NCI-H446 (cell line): ENCODE data around the gene SAE1.
"Not testable (repeated sequence)": the region's sequence is repeated elsewhere in the genome, so short reads cannot be mapped to it uniquely, and the experiment has no call there.

Source experiments
- DNase-seq, 2 experiments: peaks; one replicate each; lab custom pipeline; 2025; lab: John Stamatoyannopoulos, UW

Gene SAE1

DNA sequence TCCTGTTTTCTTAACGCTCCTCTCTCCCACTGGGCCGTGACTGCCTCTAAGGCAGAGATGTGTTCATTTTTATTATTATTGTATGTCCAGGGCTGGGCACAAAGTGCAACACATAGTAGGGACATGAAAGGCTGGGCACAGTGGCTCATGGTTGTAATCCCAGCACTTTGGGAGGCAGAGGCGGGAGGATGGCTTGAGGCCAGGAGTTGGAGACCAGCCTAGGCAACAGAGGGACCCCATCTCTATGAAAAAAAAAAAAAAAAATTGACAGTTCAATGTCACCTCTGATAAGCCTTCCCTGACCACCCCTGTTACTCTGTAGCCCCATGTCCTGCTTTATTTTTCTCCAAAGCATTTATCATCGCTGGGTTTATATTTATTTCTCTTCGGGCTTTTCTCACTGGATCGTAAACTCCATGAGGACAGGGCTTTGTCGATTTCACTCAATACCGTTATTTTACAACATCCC, 481 bp upstream of the SAE1 start:
- DNase-seq = no peak

DNA sequence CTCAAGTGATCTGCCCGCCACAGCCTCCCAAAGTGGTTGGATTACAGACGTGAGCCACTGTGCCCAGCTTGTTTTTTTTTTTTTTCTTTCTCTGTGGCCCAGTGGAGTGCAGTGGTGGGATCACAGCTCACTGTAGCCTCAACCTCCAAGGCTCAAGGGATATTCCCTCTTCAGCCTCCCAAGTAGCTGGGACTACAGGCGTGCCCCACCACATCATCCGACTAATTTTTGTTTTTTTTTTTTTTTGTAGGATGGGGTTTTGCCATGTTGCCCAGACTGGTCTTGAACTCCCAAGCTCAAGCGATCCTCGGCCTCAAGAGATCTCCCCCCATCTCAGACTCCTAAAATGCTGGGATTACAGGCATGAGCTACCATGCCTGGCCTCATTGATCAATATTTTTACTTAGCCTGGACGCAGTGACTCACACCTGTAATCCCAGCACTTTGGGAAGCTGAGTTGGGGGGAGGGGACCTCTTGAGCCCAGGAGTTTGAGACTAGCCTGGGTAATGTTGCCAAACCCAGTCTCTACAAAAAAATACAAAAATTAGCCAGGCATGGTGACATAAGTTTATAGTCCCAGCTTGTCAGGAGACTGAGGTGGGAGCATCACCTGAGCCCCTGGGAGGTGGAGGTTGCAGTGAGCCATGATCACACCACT, 1.7 kb downstream of the SAE1 start:
- DNase-seq = no peak

DNA sequence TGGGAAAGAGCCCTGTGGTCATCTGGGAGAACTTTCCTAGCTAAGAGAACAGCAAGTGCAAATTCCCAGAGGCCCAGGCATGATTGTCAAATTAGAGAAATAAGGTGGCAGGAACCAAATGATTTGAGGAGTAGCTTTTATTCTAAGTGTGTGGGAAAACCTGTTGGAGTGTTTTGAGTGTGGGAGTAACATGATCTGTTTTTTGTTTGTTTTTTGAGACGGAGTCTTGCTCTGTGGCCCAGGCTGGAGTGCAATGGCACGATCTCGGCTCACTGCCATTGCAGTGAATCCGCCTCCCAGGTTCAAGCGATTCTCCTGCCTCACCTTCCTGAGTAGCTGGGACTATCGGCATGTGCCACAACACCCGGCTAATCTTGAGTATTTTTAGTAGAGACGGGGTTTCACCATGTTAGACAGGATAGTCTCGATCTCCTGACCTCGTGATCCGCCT, 2.4 kb downstream of the SAE1 start:
- DNase-seq = no peak

DNA sequence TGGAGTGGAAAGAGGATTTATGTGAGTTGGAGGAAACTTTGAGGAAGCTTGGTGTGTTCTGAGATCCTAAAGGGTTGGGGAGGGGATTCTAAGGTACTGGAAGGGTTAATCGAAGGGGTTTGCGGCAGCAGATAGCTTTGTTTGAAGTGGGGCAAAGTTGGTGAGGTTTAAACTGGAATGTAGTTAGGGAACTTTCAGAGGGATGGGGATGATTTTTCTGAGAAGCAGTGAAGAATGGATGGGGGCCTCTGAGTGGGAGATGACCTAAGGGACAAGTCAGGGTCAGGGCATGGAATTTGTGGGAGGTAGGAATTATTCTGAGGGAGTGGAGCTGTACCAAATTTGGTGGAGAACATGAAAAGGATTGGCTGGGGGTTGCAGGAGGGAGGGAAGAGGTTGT, 3.9 kb downstream of the SAE1 start:
- no peak for DNase-seq

DNA sequence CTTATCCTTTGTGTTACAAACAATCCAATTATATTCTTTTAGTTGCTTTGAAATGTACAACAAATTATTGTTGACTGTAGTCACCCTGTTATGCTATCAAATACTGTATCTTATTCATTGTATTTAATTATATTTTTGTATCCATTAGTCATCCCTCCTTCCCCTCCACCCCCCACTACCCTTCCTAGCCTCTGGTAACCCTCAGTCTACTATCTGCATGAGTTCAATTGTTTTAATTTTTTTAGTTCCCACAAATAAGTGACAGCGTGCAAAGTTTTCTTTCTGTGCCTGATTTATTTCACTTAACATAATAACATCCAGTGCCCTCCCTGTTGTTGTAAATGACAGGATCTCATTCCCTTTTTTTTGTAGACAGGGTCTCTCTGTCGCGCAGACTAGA, 4.5 kb downstream of the SAE1 start:
- DNase-seq = no peak

DNA sequence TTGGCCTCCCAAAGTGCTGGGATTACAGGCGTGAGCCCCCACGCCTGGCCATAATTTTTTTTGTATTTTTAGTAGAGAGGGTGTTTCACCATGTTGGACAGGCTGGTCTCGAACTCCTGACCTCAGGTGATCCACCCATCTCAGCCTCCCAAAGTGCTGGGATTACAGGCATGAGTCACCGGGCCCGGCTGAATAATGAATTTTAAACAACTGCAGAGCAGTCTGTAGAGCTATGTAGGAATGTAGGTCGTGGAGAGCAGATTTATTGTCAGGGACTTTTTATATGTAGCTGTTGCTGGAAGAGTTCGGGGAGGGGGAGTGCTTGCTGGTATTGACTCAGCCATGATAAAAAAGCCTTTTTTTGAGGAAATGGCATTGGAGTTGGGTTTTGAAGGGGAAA, 10.6 kb downstream of the SAE1 start:
- DNase-seq = not testable (repeated sequence)

DNA sequence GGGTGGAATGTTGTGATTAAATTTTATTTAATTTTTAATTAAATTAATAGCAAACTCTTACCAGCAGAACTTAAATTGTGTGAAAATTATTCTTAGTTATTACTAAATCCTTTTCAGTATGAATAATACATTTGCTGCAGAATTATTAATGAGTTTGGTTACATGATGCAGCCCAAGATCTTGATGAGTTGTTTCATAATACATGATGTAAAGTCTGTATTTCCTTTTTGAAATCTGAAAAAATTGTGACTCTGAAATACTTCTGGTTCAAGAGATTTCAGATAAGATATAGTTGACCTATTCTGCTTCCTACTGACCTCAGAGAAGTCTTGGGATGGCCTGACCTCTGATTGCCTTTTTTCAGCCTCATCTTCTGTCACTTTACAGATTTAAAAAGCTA, 11.1 kb downstream of the SAE1 start:
- no peak for DNase-seq

DNA sequence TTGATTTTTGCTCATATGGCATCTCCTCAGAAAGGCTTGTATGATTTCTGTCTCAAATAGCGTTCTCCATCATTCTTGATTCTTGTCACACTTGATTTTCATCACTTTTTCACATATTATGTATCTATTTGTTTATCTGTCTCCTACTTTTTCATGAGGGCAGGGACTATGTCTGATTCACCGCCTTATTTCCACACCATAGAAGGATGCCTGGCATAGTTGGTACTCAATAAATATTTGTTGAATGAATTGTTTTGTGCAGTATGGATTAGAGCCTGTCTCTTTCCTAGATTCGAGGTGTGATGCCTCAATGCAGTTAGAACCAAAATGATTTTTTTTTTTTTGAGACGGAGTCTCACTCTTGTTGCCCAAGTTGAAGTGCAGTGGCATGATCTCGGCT, 12.1 kb downstream of the SAE1 start:
- DNase-seq = no peak

DNA sequence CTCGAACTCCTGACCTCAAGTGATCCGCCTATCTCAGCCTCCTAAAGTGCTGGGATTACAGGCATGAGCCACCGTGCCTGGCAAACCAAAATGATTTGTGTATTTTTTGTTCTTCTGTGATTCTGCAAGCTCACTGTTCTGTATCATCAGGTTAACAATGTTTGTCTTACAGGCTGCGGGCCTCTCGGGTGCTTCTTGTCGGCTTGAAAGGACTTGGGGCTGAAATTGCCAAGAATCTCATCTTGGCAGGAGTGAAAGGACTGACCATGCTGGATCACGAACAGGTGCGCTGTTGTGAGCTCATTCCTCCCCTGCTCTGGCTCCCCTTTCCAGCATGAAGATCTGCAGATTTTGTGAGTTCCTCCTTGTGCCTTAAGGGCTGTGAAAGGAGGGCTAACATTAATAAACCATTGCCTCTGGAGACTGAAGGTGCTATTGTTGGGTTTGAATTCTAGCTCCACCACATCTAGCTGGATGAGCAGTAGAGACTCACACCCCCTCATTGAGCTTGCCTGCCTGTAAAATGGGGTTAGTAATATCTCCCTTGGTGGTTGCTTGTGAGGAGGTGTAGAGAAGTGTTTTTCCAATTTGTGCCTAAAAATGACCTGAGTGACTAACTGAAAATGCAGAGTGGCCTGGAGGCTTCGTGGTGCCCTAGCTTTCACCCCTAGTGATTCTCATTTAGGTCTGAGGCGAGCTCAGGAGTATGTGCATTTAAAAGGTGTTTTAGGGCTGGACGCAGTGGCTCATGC, 12.9 kb downstream of the SAE1 start:
- DNase-seq = no peak

DNA sequence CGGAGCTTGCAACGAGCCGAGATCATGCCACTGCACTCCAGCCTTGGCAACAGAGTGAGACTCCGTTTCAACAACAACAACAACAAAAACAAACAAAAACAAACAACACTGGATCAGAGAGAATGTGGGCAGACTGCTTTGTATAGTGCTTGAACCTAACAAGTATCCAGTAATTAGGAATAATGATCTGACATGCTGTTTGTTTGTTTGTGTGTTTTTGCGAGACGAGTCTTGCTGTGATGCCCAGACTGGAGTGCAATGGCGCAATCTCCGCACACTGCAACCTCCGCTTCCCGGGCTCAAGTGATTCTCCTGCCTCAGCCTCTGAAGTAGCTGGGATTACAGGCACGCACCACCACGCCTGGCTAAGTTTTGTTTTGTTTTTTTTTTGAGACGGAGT, 14.0 kb downstream of the SAE1 start:
- DNase-seq = no peak

DNA sequence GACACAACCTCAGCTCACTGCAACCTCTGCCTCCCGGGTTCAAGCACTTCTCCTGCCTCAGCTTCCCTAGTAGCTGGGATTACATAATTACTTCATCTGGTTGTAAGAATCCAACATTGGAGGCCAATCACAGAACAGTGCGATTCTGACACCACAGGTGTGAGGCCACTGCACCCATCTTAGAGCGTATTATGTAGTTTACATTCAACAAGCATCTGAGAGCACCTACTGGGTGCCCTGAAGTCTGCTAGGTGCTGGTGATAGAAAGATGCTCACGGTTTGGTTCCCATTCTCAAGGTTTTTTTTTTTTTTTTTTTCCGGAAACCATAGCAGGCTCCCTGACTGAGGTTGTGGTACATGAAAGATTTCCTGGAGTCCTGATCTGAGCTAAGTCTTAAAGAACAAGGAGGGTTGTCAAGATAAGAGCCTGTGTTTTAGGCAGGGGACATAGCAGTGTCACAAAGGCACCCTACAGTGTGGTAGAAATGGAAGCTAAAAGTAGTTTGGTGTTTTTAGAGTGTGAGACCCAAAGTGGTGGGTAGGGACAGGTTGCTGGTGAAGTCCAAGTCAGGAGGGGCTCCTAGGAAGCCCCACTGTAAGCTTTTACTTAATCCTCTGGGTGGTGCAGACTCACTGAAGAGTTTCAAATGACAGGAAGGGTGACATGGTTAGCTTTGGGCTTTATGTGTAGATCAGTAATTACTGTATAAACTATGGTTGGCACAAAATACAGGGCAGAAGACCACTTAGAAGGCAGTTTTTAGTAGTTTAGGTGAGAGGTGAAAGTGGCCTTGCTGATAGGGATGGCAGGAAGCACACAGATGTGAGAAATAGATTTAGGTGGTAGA, 15.2 kb downstream of the SAE1 start:
- DNase-seq = no peak

DNA sequence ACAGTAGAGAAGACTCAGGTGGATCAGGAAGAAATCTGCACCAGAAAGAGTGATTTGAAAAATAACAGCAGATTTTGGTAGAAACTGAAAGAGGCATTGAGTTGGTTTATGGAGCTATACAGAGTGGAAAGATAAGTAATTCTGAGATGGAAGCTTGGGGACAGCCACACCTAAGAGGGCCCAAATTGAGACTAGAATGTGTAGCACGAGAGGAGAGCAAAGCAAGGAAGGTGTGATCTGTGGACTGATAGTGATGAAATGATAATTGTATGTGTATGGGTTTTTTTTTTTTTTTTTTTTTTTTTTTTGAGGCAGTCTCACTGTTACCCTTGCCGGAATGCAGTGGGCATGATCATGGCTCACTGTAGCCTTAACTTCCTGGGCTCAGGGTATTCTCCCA, 16.3 kb downstream of the SAE1 start:
- no peak for DNase-seq

DNA sequence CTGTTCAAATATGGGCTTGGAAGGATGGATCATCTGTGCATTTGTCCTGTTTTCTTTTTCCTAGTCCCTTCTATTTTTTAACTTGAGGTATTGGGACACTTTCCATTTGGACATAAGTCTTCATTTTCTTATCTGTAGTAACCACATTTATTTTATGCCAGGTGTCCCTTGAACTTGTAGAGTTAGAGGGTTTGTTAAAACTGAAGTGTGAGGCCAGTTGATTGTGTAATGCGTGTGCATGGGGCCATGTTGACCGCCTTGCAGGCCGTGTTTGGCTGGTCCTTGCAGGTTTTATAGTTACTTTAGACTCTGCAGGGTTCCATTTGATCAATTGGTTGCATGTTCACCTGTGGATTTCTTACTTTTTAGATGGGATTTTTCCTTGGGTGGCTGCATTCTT, 21.0 kb downstream of the SAE1 start:
- no peak for DNase-seq

DNA sequence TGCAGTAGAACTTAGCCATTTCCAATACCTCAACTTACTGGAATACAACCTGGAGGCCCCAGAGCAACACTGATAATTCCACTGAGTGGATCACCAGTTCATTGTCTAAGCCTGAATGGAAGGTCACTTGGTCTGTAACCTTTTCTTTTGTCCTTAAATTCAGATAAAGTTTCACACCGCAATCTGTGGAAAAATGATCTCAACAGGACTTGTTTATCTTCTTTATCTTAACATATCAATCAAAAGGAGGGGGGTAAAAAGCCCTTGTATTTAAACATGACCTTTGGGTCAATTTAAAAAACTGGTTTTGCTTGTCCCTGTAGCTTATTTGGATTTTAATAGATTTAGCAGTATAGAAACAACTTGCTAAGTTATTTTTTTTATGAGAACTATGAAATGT, 21.6 kb downstream of the SAE1 start:
- DNase-seq = no peak

DNA sequence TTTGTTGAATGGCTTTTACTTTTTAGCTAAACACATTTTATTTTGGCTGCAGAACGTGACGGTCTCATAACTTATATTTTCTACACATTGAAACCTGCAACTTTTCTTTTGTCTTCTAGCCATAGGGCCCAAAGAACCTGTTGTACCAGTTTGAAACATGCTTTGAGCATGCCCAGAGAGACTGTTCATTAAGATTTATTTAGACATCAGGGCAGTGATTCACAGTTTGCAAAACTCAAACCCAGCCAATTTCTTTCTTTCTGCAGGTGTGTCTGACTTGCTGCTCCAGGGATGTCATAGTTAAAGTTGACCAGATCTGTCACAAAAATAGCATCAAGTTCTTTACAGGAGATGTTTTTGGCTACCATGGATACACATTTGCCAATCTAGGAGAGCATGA, 22.0 kb downstream of the SAE1 start:
- no peak for DNase-seq

DNA sequence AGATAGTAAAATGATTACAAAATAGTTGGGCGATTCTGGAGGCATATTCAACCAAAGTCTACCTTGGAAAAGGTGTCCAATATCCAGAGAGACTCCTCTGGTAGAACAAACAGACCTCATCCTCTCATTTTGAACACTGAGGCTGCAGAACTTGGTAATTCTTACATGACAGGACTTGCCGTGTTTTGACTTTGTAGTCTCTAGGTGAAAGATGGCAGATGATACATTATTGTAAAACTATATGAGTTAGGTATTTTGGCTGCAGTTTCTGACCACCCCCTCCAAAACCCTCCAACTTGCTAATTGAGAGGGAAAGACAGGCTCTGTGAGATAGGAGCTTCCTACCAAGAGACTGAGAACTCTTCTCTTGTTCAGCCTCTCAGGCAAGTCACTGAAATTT, 22.6 kb downstream of the SAE1 start:
- DNase-seq = no peak

DNA sequence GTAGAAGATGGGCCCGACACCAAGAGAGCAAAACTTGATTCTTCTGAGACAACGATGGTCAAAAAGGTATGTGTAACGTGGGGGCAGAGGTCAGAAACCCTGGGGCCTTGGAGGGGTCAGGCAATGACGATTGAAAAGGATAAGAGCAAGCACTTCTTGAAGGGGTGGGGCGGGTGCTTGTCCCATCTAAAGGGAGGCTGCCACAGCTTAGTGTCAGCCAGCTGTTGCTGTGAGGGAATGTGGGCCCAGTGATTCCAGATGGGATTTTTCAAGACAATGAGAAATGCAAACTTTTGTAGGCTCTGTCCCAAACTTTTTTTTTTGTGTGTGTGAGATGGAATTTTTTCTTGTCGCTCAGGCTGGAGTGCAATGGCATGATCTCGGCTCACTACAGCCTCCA, 24.5 kb downstream of the SAE1 start:
- DNase-seq = no peak

DNA sequence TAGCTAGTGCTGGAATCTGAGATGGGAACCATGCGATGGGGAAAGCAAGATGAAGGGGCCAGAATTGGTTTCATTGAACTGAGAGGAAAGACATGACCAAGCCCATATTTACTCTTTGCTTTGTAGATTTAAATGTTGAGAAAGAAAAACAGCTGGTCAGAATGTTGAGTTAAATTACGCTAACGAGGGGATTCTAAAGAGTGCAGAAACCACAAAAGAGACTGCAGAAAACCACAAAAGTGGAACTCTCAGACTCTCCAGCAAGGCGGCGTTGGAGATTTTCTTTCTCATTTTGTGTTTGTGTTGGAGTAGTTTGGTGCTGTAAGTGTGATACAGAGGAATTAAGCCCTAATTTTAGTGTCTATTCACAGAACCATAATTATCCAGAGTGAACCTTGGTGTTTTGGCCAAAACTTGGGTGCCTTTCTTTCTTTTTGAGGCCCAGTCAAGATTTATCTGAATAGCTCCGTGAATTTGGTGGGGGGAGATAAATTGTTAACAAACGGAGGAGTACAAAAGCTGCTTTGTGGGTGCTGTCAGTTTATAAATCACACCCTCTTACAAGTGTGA, 26.3 kb downstream of the SAE1 start:
- DNase-seq = no peak

DNA sequence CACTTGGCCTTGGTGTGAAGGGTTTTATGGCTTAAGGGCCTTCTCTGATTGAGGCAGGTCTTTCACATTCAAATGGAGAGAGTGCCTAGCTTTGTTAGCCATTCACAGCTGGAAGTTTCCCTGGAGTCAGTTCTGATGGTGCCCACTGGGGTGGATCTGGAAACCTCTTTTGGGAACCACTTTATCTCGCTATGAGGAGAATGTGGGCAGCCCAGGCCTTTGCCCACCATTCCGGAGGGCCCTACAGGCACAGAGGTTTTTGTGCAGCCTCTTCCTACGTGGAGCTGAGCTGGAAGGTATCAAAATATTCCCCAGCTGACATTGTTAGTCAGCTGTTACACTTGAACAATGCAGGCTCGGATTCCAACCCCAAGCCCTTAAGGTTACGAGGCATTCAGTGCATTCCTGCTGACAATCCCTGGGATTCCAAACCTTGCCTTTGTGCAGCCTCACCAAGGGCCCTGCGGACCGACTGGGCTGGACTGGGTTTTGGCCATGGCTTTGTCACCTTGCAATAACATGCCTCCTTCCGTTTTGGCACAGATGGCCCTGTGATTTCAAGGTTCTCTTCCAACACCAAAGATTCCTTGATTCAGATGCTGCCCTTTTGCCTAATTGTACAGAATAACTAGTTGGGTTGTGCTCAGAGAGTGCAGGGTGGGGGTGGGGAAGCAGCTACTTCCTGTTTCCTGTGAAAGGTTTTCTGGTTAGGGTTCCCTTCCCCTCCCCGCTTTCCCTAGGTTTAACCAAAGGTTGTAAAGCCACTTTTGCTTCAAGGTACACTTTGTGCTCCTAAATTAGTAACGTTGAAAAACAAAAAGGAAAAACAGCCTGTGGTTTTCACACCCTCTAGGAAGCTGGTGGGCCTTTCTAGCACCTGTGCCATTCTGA, 27.0 kb downstream of the SAE1 start:
- no peak for DNase-seq

DNA sequence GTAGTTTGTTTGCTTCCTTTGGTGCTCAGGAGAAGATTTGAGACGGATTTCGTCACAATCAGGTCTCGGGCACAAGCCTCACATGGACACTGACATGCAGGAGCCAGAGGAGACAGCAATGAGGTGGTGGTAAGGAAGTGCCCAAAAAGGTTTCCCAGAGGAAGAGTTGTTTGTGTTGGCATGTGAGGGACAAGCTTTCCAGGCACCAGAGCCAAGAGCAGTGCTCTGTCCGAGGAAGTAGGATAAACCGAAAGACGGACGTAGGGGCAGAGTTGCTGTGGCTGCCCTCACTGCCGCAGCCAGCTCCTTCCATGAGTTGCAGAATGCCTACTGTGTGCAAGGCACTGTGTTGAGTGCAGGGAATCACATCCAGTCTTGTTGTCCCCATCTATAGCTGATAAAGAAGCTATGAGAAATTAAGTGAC, 27.7 kb downstream of the SAE1 start:
- DNase-seq = no peak

DNA sequence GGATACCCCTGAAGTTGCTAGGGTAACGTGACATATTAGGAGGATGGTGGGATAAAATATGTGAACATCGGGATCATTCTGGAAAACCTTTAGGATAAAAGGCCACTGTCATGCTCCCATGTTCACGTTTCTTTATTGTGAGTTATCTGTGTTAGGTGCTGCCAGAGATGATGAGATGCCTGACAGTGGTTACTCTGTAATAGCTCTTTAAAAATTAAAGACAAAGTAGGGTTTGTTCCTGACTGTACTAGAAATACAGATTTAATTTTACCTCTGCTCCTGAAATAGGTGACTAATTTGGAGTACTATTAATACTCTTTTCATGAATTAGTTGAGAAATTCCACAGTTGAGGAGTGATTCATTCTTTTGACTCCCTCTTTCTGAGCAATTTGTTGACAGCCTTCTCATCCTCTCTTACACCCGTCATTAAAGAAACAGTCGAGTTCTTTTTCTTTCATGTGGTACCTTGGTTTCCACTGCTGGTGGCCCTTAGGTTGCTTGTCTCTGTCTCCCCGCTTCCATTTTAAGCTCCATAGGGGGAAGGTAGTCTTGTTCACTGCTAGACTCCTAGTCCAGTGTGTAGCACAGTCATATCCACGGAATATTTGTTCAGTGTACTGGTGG, 28.4 kb downstream of the SAE1 start:
- DNase-seq = no peak
